NB4 (cell line): Measurements from ENCODE around the gene SH3PXD2A.

Experiments used
- DNase-seq: peaks from one replicate; pipeline ENCODE4 v3.0.0; 2010; ENCODE audit warnings: low read depth
- H3K4me3 ChIP-seq: one replicate; pipeline ENCODE4 v1.5.1; 2011; ENCODE audit warnings: mild to moderate bottlenecking, low read depth, low read length, moderate library complexity
- MYC ChIP-seq: IDR thresholded peaks from 2 replicates; pipeline ENCODE4 v1.6.1; 2011; ENCODE audit warnings: low read depth, low read length
- POLR2A ChIP-seq: IDR thresholded peaks from 2 replicates; pipeline ENCODE4 v1.6.1; 2011; ENCODE audit warnings: mild to moderate bottlenecking; ENCODE audit not compliant: insufficient read length; ENCODE audit errors: extremely low read depth
- TF ChIP-seq, protein P1 (sequence below): IDR thresholded peaks from 2 replicates; pipeline ENCODE4 v1.6.1; 2011; ENCODE audit warnings: low read depth, low read length
- TF ChIP-seq, protein P2 (sequence below): IDR thresholded peaks from one replicate; pipeline ENCODE4 v1.5.1; 2012; ENCODE audit warnings: low read depth, low read length

Gene SH3PXD2A

GRCh38 chr10:103786020-103786419 is 69.4 kb downstream of the SH3PXD2A start:
- TF ChIP-seq MYC, result no peak
- TF ChIP-seq POLR2A, result no peak
- TF ChIP-seq, protein P1, sequence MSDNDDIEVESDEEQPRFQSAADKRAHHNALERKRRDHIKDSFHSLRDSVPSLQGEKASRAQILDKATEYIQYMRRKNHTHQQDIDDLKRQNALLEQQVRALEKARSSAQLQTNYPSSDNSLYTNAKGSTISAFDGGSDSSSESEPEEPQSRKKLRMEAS, result no peak
- TF ChIP-seq, protein P2, sequence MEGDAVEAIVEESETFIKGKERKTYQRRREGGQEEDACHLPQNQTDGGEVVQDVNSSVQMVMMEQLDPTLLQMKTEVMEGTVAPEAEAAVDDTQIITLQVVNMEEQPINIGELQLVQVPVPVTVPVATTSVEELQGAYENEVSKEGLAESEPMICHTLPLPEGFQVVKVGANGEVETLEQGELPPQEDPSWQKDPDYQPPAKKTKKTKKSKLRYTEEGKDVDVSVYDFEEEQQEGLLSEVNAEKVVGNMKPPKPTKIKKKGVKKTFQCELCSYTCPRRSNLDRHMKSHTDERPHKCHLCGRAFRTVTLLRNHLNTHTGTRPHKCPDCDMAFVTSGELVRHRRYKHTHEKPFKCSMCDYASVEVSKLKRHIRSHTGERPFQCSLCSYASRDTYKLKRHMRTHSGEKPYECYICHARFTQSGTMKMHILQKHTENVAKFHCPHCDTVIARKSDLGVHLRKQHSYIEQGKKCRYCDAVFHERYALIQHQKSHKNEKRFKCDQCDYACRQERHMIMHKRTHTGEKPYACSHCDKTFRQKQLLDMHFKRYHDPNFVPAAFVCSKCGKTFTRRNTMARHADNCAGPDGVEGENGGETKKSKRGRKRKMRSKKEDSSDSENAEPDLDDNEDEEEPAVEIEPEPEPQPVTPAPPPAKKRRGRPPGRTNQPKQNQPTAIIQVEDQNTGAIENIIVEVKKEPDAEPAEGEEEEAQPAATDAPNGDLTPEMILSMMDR, result no peak
- no peak for DNase-seq
- H3K4me3 ChIP-seq, result no peak overlapping the region

DNA sequence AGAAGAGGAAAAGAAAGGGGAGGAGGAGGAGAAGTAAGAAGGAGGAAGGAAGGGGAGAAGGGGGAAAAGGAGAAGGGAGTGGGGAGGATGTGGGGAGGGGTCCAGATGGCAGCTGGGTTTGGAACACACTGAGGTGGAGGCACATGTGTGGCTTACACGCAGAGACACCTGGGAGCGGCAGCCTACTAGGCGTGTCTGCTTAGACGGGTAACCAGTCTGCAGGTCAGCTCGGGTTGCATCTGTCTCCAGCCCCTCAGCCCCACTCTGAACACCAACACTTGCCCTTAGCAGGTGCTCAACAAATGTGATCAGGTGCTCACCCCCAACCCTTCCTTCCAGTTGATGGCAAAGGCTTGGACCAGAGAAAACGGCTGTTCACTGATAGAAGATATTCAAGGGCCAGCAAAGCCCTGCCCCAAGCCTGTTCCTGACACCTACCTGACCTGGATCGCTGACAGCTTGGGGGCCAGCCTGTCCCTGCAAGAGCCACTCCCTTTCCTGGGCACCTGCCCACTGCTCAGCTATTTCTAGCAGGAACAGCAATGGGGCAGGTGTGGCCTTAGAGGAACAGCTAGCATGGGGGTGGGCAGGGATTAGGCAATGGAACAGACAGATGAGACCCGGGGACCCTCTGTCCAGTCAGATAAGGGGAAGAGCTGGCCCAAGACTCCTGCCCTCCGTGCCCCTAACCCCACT is 70.5 kb downstream of the SH3PXD2A start:
- no peak for DNase-seq
- no peak overlapping the region for H3K4me3 ChIP-seq
- TF ChIP-seq, protein P2, result no peak
- TF ChIP-seq POLR2A (no peak), MYC (no peak)
- TF ChIP-seq, protein P1, result no peak

GRCh38 chr10:103784089-103784488 is 71.3 kb downstream of the SH3PXD2A start:
- no peak for DNase-seq
- H3K4me3 ChIP-seq, result no peak overlapping the region
- TF ChIP-seq POLR2A (no peak), MYC (no peak)
- TF ChIP-seq, protein P1, result no peak
- TF ChIP-seq, protein P2, result no peak

DNA sequence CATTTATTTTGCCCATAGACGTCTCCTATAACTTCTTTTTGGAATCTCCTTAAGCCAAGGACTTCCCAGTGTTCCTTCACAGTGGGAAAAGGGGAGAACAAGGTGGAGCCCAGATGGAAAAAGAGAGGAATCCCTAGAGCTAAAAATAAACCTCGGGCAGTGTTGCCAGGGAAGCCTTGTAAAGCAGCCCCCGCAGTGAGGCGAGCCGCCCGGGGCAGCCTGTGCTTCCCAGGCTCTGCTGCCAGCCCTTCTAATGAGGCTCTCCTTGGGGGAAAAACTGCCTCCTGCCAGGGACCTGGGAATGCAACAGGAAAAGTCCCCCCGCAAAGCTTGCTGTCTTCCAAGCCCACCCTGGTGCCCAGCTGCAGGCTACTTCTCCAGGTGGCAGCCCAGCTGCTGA is 71.7 kb downstream of the SH3PXD2A start:
- H3K4me3 ChIP-seq, result no peak overlapping the region
- DNase-seq, result no peak
- TF ChIP-seq MYC (no peak), POLR2A (no peak)
- TF ChIP-seq, protein P2, result no peak
- TF ChIP-seq, protein P1, result no peak

GRCh38 chr10:103781329-103782061 is 73.9 kb downstream of the SH3PXD2A start:
- no peak for TF ChIP-seq POLR2A
- TF ChIP-seq, protein P1, result no peak
- no peak for TF ChIP-seq MYC
- TF ChIP-seq, protein P2, result peak; percentile 46
- no peak overlapping the region for H3K4me3 ChIP-seq
- DNase-seq, result peak; percentile 64
